GM18498 (cell line): ENCODE results near the gene BCL11A.
A peak's percentile ranks its signal among the peaks of the same experiment; 100 is the strongest.
"Not testable (repeated sequence)": the region's sequence is repeated elsewhere in the genome, so short reads cannot be mapped to it uniquely, and the experiment has no call there.

Experiments used
- ATAC-seq: cut with Tn5 transposase; IDR thresholded peaks from one replicate; pipeline ENCODE4 v1.9.1; 2021; ENCODE audit warnings: mild to moderate bottlenecking, moderate library complexity; ENCODE audit not compliant: unreplicated experiment

Gene BCL11A

DNA sequence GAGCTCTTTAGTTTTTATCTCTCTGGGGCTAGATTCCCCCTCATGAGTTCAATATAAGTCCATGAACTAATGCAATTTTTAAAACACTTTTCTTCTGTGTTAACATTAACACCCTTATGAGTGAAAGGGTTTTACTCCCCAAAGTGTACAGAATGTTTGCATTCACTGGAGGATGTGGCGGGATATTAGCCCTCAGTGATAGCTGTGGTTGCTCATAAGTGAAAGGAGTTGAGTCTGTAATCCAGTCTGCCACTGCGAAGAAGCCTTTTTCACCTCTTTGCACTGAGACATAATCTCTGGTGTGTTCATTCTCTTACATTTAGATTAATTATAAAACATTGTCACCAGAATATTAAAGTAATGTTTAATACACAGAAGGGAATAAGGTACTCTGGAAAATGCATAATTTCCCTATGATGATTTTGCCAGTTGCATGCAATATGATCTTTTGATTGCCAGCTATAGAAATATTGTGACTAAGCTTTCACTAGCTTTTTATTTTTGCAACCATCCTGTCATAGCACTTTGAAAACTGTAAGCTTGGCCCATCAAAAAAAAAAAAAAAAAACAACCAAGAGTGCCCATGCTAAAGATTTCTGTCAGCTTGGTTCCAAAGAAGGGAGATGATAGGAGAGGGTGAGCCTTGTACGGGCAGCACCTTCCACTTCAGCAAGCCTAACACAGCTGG, 113.2 kb downstream of the BCL11A start:
- peak; percentile 38 for ATAC-seq

DNA sequence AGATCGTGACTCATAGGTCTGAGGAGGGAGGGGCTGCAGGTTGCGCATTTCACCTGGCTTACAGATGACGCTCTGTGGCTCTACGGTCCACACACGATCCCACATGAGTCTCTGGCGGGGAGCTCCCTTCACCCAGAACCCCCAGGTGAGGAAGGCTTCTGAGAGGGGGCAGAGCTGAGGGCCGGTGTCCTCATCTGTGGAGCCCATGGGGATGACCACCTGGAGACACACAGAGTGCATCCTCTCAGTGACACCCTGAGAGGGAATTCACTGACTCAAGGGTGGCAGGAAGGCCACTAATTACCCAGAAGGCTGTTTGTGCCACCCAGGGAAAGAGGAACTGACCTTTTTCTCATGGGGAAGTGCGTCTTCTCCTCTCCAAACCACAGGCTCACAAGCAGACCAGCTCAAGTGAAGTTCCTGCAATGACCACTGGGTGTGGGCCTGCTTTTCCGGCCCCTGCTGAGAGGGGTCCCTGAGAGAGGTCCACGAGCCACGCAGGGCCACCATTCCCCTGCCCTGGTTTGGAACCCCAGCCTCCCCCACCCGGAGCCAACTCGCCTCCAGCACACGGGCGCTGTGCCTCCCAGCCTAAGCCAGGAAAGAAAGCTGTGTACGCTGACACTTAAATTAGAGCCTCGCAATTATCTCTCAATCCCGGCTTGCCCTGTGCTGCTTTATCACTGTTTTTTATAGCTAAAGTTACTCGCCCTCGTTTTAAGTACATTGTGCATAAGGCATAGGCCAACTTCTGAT, 114.1 kb downstream of the BCL11A start:
- peak; percentile 97 for ATAC-seq

DNA sequence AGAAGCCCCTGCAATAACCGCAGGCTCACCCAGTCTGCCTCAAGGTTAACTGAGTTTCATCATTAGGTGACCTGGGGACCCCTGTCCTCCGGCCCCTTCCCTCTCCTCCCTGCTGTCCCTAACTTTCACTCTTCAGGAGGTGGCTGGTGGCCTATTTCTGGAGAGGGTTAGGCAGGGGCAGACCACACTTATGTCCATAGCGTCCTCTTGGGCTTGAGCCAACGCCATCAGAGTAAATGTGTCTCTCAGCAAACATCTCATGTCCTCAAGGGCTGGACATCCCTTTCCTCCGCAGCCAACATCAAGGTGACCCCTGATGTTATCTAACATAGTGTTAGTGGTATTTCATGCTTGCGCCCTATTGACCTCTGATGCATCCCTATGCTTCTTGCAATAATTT, 114.8 kb downstream of the BCL11A start:
- no peak for ATAC-seq

DNA sequence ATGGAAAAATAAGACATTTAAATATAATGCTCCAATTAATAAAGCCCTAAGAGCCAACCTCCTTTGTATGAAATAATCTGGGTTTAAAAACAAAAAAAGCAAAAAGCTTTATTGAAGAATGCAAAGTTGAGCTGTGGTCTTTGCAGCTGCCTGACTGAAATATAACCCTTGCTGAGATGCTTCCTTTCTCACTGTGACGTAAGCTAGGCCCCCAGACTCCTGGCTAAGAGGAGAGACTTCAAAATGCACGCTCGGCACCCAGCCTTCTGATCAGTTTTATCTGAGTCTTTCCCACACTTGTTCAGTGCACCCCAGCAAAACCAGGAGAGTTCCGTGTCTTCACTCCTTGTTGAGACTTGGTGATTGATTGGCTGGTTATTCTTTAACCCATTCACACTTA, 115.3 kb downstream of the BCL11A start:
- ATAC-seq: no peak

DNA sequence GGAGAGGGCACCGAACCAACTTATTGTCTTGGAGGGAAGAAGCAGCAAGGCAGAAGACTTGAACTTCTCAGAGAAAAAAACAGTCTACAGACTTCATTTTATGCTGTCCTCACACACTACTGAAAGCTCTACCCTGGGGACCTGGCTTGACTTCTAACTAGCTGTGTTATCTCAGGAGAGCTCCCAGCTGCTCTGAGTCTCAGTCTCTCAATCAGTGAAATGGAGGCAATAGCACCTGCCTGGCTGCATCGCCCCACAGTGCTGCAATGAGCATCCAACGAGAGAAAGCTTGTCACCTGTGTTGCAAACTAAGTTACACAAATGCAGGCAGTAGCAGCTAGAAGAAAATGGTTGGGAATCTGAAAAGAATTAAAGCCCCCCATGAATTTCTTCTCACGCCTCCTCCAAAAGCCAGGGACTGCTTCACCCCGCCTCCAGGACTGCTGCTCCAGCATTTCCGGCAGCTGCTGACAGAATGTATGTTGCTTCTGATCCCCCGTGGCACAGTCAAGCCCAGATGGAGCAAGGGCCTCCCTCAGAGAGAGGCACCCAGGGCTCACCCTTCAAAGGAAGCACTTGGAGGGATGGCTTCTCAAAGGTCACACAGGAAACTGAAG, 116.3 kb downstream of the BCL11A start:
- no peak for ATAC-seq

DNA sequence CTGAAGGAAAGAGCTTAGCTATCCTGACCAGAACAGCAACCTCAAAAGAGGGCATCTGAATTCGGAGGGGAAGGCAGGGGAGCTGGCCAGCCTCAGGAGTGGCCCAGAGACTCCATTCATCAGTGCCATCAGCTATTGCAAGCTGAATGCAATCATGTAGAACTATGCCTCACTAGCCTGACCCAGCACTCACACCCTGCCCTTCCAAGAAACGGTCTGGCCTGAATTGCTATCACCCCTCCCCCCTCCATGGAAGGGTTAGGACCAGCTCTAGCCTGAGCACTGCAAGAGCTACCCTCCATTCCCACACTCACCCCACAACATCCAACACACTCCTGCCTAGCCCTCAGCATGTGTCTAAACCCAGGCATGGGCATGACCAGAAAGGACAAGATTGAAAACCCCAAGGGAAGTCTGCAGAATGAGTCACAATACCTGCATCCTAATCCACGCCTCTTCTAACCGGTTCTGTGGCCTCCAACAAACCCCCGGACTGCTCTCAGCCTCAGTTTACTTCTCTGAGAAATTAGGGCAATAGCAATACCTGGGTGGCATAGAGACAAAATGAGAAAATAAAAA, 120.3 kb downstream of the BCL11A start:
- no peak for ATAC-seq

DNA sequence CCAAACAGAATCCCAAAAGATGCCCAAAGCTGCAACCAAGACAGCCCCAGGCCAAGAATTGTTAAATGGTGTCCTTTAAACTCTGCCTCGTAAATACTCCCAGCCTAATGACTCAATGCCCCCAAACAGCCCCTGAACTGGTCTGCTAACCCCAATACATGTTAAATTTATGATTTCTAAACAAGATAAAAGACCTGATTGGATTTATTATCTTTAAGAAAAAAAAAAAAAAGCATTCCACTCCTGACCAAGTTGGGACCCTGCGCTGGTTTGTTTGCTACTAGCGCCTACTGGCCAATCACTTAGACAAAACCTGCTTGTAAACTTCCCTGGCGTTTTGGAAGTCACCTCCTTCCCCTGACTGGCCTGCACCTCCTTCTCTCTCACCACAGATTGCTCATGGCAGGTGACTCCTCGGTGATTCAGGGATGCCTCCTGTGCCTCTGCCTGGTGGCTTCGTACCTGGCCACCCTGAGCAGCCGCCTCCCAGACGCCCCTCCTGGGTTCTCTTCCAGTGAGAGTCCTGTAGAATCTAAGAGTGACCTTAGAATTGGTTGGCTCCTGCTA, 121.3 kb downstream of the BCL11A start:
- ATAC-seq: no peak

DNA sequence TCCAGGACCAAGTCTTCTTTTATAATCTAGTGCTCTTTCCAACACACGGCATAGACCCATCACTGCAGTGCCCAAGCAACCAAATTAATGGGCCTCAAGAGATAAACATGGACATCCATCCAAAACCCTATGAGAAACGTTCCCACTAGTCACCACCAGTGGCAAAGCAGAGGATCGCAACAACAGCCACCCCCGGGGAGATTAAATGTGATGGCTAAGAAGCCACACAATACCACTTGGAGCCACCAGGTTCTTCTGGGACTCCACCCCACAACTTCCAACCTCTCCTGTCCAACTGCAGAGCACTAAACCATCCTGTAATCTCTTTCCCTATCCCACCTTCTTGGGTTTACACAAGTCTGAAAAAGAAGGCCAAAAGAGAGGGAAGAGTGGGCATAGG, 123.8 kb downstream of the BCL11A start:
- ATAC-seq: no peak

DNA sequence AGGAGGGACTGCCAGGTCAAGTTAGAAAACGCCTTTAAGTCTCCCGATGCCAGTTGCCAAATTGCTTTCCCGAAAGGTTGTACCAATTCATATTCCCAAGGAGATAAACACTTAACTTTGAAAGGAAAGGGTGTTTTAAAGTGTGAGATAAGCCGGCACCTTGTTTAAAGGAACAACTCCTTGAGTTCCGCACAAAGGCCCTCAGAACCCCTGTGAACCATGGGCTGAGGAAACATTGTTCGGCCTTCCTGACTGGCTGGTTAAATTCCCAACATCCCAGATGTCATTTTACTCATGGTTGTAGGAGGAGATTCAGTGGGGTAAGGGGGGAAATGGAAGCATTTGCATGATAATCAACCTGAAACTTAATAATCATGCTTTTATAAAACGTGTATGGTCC, 126.6 kb downstream of the BCL11A start:
- no peak for ATAC-seq

DNA sequence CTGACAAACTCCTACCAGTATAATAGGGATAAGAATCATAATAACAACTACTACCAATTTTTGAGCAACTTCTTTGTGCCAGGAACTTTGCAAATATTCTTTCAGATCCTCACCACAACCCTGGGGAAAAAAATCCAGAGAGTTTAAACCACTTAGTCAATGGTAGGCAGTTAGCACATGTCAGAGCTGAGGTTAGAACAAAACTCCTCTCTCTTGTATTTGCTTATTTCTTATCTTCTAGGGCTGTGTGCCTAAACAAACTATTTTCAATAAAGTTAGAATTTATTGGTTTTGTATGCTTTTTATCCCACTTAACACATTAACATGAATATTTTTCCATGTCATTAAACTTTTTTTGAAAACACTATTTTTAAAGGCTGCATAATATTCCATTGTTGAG, 127.1 kb downstream of the BCL11A start:
- no peak for ATAC-seq

DNA sequence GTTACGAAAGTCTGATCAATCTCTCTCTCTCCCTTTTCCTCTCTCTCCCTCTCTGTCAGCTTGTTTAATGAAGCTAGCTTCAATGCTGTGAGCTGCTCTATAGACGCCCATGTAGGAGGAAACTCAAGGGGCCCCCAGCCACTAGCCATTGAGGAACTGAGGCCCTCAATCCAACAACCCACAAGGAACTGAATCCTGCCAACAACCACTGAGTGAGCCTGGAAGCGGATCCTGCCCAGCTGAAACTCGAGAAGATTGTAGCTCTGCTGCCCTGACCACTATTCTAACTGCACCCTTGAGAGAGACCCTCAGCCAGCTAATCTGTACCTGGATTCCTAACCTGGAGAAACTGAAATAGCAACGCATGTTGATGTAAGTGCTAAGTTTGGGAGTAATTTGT, 129.2 kb downstream of the BCL11A start:
- no peak for ATAC-seq

DNA sequence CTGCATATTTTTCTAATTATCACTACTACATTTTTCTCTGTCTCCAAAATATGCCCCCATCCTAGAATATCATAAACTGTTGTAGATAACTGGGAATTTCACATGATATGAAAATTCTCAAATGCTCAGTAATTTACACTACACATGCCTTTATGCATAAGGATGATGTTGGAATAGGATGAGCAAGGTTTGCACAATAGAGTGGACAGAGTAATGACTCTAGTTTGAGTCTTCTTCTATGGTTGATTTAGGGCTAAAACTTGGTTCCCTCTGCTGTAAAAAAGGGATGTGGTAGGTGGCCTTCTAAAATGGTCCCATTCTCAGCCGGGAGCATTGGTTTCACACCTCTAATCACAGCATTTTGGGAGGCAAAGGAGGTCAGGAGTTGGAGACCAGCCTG, 129.9 kb downstream of the BCL11A start:
- ATAC-seq: no peak

DNA sequence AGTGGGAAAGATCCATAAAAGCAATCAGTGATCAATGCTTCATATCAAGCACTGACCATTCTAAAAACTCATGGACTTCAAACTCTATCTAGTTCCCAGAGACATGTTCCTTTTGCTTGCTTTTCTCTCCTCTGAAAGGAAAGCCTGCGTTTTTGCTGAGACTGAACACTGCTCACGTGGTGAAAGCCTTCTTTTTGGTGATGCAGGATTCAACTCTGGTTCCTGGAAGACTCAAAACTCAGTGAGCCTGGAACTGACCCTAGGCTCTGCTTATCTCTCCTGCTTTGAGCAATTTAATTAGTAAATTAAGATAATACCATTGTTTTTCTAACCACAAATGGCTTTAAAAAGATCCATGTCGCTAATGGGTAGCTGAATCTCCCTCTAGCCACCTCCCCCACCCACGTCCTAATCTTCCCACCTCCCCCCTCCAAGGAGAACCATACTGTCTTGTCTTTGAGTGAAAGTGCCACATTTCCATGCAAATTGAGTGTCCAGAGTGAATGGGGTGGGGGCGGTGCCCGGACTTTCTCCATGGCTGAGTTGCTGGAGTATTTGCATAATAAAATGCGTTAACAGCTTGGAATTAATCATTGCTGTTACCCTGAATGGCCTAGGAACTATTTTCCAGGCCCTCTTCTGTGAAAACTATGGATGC, 130.5 kb downstream of the BCL11A start:
- ATAC-seq: no peak

DNA sequence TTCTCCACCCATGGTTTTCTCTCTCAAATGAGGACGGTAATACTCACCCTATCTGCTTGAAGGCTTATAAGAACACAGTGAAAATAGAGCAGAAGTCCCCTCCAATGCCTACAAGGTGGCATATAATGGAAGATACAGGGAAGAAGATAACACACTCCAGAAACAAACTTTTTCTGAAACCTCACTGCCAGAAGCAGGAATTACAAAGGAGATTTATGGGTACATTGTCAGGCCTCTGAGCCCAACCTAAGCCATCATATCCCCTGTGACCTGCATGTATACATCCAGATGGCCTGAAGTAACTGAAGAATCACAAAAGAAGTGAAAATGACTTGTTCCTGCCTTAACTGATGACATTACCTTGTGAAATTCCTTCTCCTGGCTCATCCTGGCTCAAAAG, 136.2 kb downstream of the BCL11A start:
- ATAC-seq: not testable (repeated sequence)

DNA sequence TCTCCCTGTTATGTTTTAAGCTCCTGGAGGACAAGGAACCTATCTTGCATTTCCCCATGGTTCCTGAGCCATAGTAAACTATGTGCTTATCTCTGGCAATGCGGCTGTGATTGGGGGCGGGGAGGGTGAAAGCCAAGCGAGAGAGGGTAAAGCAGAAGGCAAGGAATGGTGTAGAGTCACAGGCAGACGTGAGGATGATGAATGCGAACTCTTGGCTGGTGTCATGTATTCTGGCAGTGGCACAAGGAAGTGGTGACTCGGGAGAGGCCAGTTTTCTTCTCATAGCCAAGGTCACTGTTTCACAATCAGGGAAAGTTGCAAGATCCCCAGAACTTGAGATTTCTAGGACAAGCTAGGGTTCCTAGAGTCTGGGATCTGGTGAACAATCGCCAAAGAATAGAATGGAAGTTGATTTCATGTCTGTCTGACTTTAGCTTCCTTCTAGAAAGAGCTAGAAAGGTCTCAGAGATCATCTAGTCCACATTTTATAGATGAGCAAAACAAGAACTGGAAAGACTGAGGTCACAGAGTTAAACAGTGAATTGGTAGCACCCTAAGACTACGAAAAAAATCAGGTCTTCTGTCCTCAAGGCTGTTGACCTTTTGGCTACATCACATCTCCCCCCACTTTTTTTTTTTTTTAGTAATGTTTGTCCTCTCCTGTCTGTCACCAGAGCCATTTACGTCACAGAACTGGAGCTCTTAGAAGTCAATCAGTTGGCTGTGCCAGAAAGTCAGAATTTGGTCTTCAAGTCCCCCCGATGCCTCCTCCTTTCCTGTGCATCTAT, 137.0 kb downstream of the BCL11A start:
- ATAC-seq: no peak

DNA sequence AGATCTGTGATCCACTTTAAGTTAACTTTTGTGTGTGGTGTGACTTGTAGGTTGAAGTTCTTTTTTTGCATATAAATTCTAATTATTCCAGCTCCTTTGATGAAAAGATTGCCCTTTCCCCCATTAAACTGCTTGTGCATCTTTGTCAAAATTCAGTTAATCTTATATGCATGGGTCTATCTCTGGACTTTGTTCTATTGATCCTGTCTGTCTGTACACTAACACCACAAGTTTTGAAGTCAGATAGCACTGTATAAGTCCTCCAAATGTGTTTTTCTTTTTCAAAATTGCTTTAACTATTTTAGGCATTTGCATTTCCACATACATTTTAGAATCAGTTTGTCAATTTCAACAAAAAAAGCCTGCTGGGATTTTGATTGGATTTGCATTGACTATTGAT, 137.6 kb downstream of the BCL11A start:
- ATAC-seq: no peak

DNA sequence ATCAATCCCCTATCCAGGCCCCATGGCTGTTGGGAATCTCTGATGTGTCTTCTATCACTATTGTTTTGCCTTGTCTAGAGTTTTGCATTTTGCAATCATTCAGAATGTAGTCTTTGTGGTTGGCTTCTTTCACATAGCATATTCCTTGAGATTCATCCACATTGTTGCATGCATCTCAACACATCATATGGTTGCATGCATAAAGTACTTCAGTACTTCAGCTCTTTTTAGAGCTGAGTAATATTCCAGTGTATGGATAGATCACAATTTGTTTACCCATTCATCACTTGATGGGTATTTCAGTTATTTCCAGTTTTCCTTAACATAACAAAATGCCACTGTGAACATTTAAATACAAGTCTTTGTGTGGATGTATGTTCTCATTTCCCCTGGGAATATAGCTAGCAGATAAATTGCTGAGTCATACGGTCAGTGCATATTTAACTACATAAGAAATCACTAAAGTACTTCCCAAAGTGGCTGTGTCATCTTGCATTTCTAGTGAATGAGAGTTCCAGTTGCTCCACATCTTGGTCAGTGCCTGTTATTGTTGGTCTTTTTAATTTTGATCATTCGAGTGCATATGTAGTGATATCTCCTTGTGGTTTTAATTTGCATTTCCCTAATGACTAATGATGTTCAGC, 138.8 kb downstream of the BCL11A start:
- no peak for ATAC-seq

DNA sequence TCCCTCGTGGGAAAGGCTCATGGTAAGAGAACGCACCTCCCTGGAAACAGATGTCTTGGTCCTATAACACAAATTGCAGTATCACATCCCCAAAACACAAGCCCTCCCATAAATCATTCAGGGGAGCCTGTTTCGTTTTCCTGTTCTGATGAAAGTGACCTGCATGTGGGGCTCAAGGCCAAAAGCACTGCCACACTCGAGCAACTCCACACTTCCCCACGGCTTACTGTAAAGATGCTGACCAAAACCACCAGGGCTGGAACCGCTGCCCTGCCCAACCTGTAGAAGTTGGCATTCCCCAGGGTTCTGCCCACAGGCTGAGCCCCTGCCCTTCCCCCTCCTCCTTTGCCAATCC, 139.7 kb downstream of the BCL11A start:
- peak; percentile 86 for ATAC-seq

DNA sequence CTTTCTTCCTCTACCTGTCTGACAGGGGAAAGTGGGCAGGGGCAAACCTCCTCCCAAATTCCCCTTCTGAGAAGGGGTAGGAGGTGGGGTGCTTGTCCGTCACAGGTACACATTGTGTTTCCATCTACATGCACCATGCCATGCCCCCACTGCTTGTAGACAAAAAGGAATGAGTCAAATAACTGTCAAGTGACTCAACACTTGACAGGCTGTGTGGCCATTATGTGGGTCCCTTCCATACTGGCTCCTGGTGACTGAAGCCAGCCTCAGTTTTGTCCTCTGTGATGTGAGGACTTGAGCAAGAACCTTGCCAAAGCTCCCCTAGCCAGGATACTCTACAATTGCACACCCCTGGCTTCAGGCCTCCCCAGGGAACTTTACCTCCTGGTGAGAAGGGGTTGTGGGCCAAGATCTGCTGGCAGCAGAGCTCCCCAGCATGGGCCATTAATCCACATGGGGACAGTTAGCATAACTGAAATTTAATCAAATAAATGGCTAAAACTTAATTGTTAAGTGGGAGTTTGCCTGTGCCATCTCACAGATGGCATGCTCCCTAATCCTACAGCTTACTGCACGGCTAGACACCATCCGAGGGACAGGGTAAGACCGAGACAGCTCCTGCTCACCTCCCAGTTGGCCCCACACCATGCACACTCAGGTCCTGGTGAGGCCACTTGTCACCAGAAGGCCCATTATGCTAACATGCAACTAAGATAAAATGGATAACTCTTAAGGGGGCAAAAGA, 140.2 kb downstream of the BCL11A start:
- peak; percentile 22 for ATAC-seq
